WERI-Rb-1 (cell line): ENCODE data around the gene KLHL30.

Experiments
- DNase-seq: peaks from one replicate; pipeline ENCODE4 v3.0.0-alpha.2; 2020
- H3K27ac ChIP-seq: fragments of 250-450 bp; sonication (Bioruptor Pico); 2 replicates; pipeline ENCODE4 v1.5.1; 2020; ENCODE audit warnings: mild to moderate bottlenecking, moderate library complexity
- H3K27me3 ChIP-seq: fragments of 250-450 bp; sonication (Bioruptor Pico); 2 replicates; pipeline ENCODE4 v1.5.1; 2021; ENCODE audit warnings: mild to moderate bottlenecking, low read depth, moderate library complexity; ENCODE audit not compliant: insufficient read depth, severe bottlenecking
- H3K36me3 ChIP-seq: fragments of 250-450 bp; sonication (Bioruptor Pico); 2 replicates; pipeline ENCODE4 v1.5.1; 2020; ENCODE audit warnings: mild to moderate bottlenecking, moderate library complexity
- H3K4me3 ChIP-seq: 2 replicates; pipeline ENCODE4 v1.5.1; 2011; ENCODE audit warnings: low read depth, mild to moderate bottlenecking, control low read depth, low read length
- H3K9me3 ChIP-seq: fragments of 250-450 bp; sonication (Bioruptor Pico); 2 replicates; pipeline ENCODE4 v1.5.1; 2021; ENCODE audit warnings: mild to moderate bottlenecking, moderate library complexity; ENCODE audit not compliant: severe bottlenecking
- CTCF ChIP-seq: IDR thresholded peaks from 2 replicates; pipeline ENCODE4 v1.5.1; 2011; ENCODE audit warnings: low read depth, mild to moderate bottlenecking, control low read depth, inconsistent platforms, low read length

Gene KLHL30

GRCh38 chr2:238138331-238139195 is at the start of gene KLHL30:
Gene KLHL30, plus strand, starts transcription at chr2:238138668. Its CDS starts 2,087 bp downstream, at chr2:238140755.
- no peaks in the 10 kb centered on the region for H3K27me3 ChIP-seq
- H3K27ac ChIP-seq, result peak within 1 kb of the TSS; percentile 26
- no peak within 1 kb of the TSS for H3K4me3 ChIP-seq
- DNase-seq, result peak; percentile 48
- H3K36me3 ChIP-seq, result no peaks in the 10 kb centered on the region
- no peaks in the 10 kb centered on the region for H3K9me3 ChIP-seq
- no peak for TF ChIP-seq CTCF

GRCh38 chr2:238090887-238091286 is 47.6 kb upstream of the KLHL30 start:
- no peak for DNase-seq
- H3K27ac ChIP-seq, result no peak overlapping the region
- H3K9me3 ChIP-seq, result no peaks in the 10 kb centered on the region
- H3K27me3 ChIP-seq, result no peaks in the 10 kb centered on the region
- no peak overlapping the region for H3K4me3 ChIP-seq
- no peak for TF ChIP-seq CTCF
- H3K36me3 ChIP-seq, result peaks cover 4% of the 10 kb centered on the region

- no peak for TF ChIP-seq CTCF
- Histone ChIP-seq H3K27me3 (no peaks in the 10 kb centered on the region), H3K4me3 (no peak overlapping the region), H3K9me3 (no peaks in the 10 kb centered on the region), H3K36me3 (no peaks in the 10 kb centered on the region; the same call in 1 of the 2 replicates), H3K27ac (no peak overlapping the region)
- no peak for DNase-seq
These were observed 46.9 kb upstream of the KLHL30 start for GRCh38 chr2:238091436-238092060.

- DNase-seq, result no peak
- no peaks in the 10 kb centered on the region for H3K27me3 ChIP-seq
- no peaks in the 10 kb centered on the region; the same call in 1 of the 2 replicates for H3K36me3 ChIP-seq
- no peak overlapping the region for H3K4me3 ChIP-seq
- no peak overlapping the region for H3K27ac ChIP-seq
- TF ChIP-seq CTCF, result no peak
- no peaks in the 10 kb centered on the region for H3K9me3 ChIP-seq
These were observed 45.9 kb upstream of the KLHL30 start for GRCh38 chr2:238092486-238093035.

GRCh38 chr2:238093181-238094140 is 45.0 kb upstream of the KLHL30 start:
- no peak for DNase-seq
- Histone ChIP-seq H3K27ac (no peak overlapping the region), H3K36me3 (no peaks in the 10 kb centered on the region; the same call in 1 of the 2 replicates), H3K9me3 (no peaks in the 10 kb centered on the region), H3K27me3 (no peaks in the 10 kb centered on the region), H3K4me3 (no peak overlapping the region)
- no peak for TF ChIP-seq CTCF
